Measurements from ENCODE around the gene ARHGAP24. TPM values are rescaled to one million over a fixed set of nuclear protein-coding genes. Genes with fewer than 3 reads are reported as not detected.
"Not testable (repeated sequence)": the region's sequence is repeated elsewhere in the genome, so short reads cannot be mapped to it uniquely, and the experiment has no call there.

Gene ARHGAP24
- total RNA-seq, 2 experiments from 2014 or later, result not detected

GRCh38 chr4:86013621-86014020 lies 538.7 kb downstream of the ARHGAP24 start:
- no peaks in the 10 kb centered on the region for H3K27me3 Mint-ChIP-seq
- no peaks in the 10 kb centered on the region for H3K36me3 Mint-ChIP-seq (ENCODE audit: low read depth)
- DNase-seq, result no peak
- H3K27ac Mint-ChIP-seq, result no peak overlapping the region
- no peaks in the 10 kb centered on the region for H3K9me3 Mint-ChIP-seq
- no peaks in the 10 kb centered on the region for H3K4me1 Mint-ChIP-seq
- CTCF ChIA-PET, result no interaction called here
- POLR2A ChIA-PET, result no interaction called here
- H3K4me3 Mint-ChIP-seq, result no peak overlapping the region

- DNase-seq, result no peak
- no peaks in the 10 kb centered on the region for H3K36me3 Mint-ChIP-seq (ENCODE audit: low read depth)
- H3K27me3 Mint-ChIP-seq, result no peaks in the 10 kb centered on the region
- no peak overlapping the region for H3K4me3 Mint-ChIP-seq
- no peaks in the 10 kb centered on the region for H3K9me3 Mint-ChIP-seq
- no peak overlapping the region for H3K27ac Mint-ChIP-seq
- ChIA-PET POLR2A (no interaction called here), CTCF (no interaction called here)
- no peaks in the 10 kb centered on the region for H3K4me1 Mint-ChIP-seq
Measured at GRCh38 chr4:86014599-86014998, 539.6 kb downstream of the ARHGAP24 start.

- Mint-ChIP-seq H3K9me3 (no peaks in the 10 kb centered on the region), H3K27me3 (no peaks in the 10 kb centered on the region), H3K4me1 (no peaks in the 10 kb centered on the region), H3K27ac (no peak overlapping the region), H3K36me3 (ENCODE audit: low read depth) (no peaks in the 10 kb centered on the region), H3K4me3 (no peak overlapping the region)
- no peak for DNase-seq
- ChIA-PET CTCF (no interaction called here), POLR2A (no interaction called here)
Measured at GRCh38 chr4:86015412-86016350, 540.7 kb downstream of the ARHGAP24 start.

DNA sequence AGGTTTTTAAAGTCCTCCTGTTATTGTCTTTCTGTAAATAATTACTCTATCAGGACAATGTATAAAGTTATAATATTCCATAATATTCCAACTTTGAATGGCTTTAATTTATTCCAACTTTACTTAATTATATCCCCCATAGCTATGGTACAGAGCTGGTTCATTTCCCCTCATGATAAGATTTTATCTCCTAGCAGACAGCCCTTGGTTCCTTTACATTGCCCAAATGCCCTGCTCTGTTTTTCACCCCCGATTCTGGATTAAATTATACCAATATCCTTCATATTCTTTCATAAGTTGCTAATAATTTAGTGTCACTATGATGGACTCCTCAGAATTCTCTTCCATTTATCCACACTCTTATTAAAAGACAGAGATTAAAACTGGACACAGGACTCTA lies 544.4 kb downstream of the ARHGAP24 start:
- Mint-ChIP-seq H3K9me3 (no peaks in the 10 kb centered on the region), H3K27ac (no peak overlapping the region), H3K36me3 (ENCODE audit: low read depth) (no peaks in the 10 kb centered on the region), H3K4me3 (no peak overlapping the region), H3K27me3 (no peaks in the 10 kb centered on the region), H3K4me1 (no peaks in the 10 kb centered on the region)
- POLR2A ChIA-PET, result no interaction called here
- CTCF ChIA-PET, result no interaction called here
- no peak for DNase-seq

DNA sequence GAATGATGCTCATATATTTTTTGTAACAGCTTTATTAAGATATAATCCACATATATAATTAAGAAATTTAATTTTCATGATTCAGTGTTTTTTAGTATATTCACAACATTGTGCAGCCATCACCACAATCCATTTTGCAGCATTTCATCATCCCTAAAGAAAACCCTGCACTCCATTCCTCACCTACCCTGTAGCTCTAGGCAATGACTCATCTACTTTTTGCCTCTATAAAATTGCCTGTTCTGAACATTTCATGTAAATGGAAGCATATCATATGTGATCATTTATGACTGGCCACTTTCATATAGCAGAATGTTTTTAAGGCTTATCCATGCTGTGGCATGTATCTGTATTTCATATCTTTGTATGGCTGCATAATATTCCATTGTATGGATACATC lies 545.0 kb downstream of the ARHGAP24 start:
- no peaks in the 10 kb centered on the region for H3K27me3 Mint-ChIP-seq
- no peak overlapping the region for H3K4me3 Mint-ChIP-seq
- POLR2A ChIA-PET, result no interaction called here
- H3K9me3 Mint-ChIP-seq, result no peaks in the 10 kb centered on the region
- no peak for DNase-seq
- H3K4me1 Mint-ChIP-seq, result no peaks in the 10 kb centered on the region
- no peaks in the 10 kb centered on the region for H3K36me3 Mint-ChIP-seq (ENCODE audit: low read depth)
- H3K27ac Mint-ChIP-seq, result no peak overlapping the region
- CTCF ChIA-PET, result no interaction called here

GRCh38 chr4:86021671-86022070 lies 546.7 kb downstream of the ARHGAP24 start:
- H3K27me3 Mint-ChIP-seq, CTCF ChIA-PET: not testable (repeated sequence)

DNA sequence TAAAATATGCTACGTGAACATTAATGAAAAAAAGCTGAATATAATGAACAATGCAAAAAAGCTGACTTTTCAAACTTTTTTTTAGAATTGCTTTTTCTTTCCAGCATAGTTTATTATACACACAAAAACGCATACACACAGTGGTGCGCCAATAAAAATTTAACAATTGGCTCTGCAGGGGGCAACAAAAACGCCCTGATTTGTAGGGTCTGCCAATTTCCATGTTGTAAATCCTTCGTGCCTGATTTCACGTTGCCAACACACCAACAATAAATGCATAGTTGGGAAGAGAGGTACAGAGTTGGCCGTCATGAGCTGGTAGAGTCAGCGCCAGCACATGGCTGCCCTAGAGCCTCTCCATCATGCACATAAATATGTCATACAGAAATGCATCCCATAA lies 551.8 kb downstream of the ARHGAP24 start:
- Mint-ChIP-seq H3K4me3 (no peak overlapping the region), H3K9me3 (no peaks in the 10 kb centered on the region), H3K36me3 (ENCODE audit: low read depth) (no peaks in the 10 kb centered on the region), H3K27me3 (peaks cover 2% of the 10 kb centered on the region), H3K4me1 (no peaks in the 10 kb centered on the region), H3K27ac (no peak overlapping the region)
- ChIA-PET CTCF (no interaction called here), POLR2A (no interaction called here)
- no peak for DNase-seq

More at GRCh38 chr4:86021671-86022070, 546.7 kb downstream of the ARHGAP24 start:
- POLR2A ChIA-PET; DNase-seq; H3K4me3 Mint-ChIP-seq; H3K27ac Mint-ChIP-seq; H3K9me3 Mint-ChIP-seq; H3K36me3 Mint-ChIP-seq (ENCODE audit: low read depth); H3K4me1 Mint-ChIP-seq: not testable (repeated sequence)

DNA sequence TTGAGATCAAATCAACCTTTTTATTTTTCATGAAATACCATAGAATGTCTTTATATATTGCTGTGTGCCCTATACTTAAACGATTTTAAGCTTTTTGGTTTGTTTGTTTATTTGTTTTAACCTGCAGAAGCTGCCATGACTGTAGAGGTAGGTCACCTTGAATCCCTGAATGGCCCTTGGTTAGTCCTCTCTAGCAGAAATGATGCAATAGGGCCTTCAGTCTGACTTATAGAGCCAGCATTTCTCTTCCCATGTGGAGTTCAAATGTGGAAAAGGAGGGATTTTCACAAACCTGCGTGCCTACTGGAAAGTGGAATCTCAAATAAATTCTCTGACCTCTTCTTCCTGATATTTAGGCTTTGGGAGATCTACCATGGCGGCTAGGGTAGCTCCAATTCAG lies 557.0 kb downstream of the ARHGAP24 start:
- H3K27ac Mint-ChIP-seq, result no peak overlapping the region
- POLR2A ChIA-PET, result no interaction called here
- H3K9me3 Mint-ChIP-seq, result no peaks in the 10 kb centered on the region
- H3K4me3 Mint-ChIP-seq, result no peak overlapping the region
- peaks cover 2% of the 10 kb centered on the region for H3K27me3 Mint-ChIP-seq
- CTCF ChIA-PET, result no interaction called here
- H3K4me1 Mint-ChIP-seq, result no peaks in the 10 kb centered on the region
- H3K36me3 Mint-ChIP-seq (ENCODE audit: low read depth), result no peaks in the 10 kb centered on the region
- no peak for DNase-seq

DNA sequence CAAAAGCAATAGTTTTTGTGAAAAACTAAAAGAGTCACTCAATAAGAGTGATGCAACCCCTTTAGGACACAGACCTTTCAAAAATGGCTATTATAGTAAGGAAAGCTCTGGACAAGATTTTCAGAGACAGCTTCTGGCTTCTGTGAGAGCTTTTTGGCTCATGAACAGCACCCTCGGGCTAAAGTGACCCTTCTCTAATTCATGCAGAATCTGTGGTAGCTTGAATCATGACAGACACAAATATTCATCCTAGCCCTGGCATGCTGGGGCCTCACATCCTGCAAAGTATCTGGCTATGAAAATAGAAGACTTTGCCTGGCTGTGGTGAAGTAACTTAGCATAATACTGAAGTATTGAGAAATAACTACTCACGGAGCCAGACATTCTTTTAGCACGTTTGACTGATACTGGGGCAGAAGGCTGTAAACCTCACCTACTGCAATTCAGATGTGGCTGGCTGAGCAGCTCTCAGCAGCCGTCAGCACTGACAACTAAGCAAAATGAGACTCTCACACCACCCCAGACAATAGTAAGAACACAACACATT lies 557.6 kb downstream of the ARHGAP24 start:
- Mint-ChIP-seq H3K36me3 (ENCODE audit: low read depth) (no peaks in the 10 kb centered on the region), H3K4me1 (no peaks in the 10 kb centered on the region), H3K4me3 (no peak overlapping the region), H3K27ac (no peak overlapping the region), H3K27me3 (peaks cover 2% of the 10 kb centered on the region), H3K9me3 (no peaks in the 10 kb centered on the region)
- ChIA-PET POLR2A (no interaction called here), CTCF (no interaction called here)
- no peak for DNase-seq

DNA sequence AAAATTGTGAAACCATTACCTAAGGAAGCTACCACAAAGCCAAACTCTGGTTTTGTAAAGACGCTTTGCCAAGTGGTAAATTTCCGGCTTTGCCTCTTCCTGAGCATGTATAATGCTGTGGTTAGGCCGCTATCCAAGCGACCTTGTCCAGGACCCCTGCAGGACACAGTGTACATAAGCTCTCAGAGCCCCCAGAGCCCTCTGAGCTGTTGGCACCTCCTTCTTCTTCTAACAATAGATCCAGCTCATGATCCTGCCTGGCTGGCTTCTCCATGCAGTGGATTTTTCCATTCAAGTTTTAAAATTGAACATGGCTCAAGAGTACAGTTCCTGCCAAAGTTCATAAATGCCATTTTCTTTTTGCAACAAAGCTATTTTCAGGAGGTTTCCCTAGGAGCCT lies 558.2 kb downstream of the ARHGAP24 start:
- no peak overlapping the region for H3K27ac Mint-ChIP-seq
- CTCF ChIA-PET, result no interaction called here
- POLR2A ChIA-PET, result no interaction called here
- peaks cover 2% of the 10 kb centered on the region for H3K27me3 Mint-ChIP-seq
- no peaks in the 10 kb centered on the region for H3K36me3 Mint-ChIP-seq (ENCODE audit: low read depth)
- no peak overlapping the region for H3K4me3 Mint-ChIP-seq
- DNase-seq, result no peak
- H3K9me3 Mint-ChIP-seq, result no peaks in the 10 kb centered on the region
- H3K4me1 Mint-ChIP-seq, result no peaks in the 10 kb centered on the region

DNA sequence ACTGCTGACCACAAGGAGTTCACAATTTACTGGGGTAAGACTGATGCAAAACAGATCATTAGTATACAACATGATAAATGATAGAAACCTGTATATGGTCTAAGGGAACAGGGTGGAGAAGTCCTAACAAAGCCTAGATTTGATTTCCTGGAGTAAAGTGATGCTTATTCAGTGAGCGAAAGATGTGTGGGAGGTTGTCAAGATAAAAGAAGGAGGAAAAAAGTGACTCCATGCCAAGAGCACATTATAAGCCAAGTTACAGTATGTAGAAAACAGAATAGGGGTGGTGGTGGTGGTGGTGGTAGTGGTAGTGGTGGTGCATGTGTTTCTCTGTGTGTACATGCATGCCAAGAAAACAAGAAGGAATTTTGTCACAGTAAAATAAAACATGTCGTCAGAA lies 559.7 kb downstream of the ARHGAP24 start:
- Mint-ChIP-seq H3K4me1 (no peaks in the 10 kb centered on the region), H3K9me3 (no peaks in the 10 kb centered on the region), H3K27ac (no peak overlapping the region), H3K4me3 (no peak overlapping the region), H3K27me3 (peaks cover 2% of the 10 kb centered on the region), H3K36me3 (ENCODE audit: low read depth) (no peaks in the 10 kb centered on the region)
- ChIA-PET POLR2A (no interaction called here), CTCF (no interaction called here)
- DNase-seq, result no peak

DNA sequence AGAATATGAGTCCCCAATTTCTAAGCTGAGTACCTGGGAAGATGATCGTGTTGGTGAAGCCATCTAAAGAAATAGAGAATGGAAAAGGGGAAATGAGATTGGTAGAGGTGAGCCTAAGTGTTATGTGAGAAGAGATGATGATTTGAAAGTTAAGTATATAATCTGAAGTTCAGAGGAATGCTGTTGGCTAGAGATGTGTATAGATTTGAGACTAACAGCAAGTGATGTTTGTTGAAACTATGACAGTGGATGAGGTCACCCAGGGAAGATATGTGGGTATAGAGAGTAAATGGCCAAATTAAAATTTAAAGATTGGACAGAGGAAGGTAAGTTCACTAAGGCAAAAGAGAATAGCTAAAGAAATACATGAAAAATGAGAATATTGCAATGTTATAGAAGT lies 560.7 kb downstream of the ARHGAP24 start:
- DNase-seq, result no peak
- ChIA-PET CTCF (no interaction called here), POLR2A (no interaction called here)
- Mint-ChIP-seq H3K27ac (no peak overlapping the region), H3K9me3 (no peaks in the 10 kb centered on the region), H3K27me3 (no peaks in the 10 kb centered on the region), H3K36me3 (ENCODE audit: low read depth) (no peaks in the 10 kb centered on the region), H3K4me1 (no peaks in the 10 kb centered on the region), H3K4me3 (no peak overlapping the region)

GRCh38 chr4:86036736-86037135 lies 561.8 kb downstream of the ARHGAP24 start:
- no peak overlapping the region for H3K4me3 Mint-ChIP-seq
- no peak for DNase-seq
- H3K36me3 Mint-ChIP-seq (ENCODE audit: low read depth), result no peaks in the 10 kb centered on the region
- H3K27ac Mint-ChIP-seq, result no peak overlapping the region
- CTCF ChIA-PET, result no interaction called here
- POLR2A ChIA-PET, result no interaction called here
- no peaks in the 10 kb centered on the region for H3K9me3 Mint-ChIP-seq
- H3K4me1 Mint-ChIP-seq, result no peaks in the 10 kb centered on the region
- no peaks in the 10 kb centered on the region for H3K27me3 Mint-ChIP-seq

GRCh38 chr4:86038037-86038436 lies 563.1 kb downstream of the ARHGAP24 start:
- CTCF ChIA-PET, result no interaction called here
- H3K36me3 Mint-ChIP-seq (ENCODE audit: low read depth), result no peaks in the 10 kb centered on the region
- DNase-seq, result no peak
- H3K27me3 Mint-ChIP-seq, result no peaks in the 10 kb centered on the region
- H3K27ac Mint-ChIP-seq, result no peak overlapping the region
- H3K9me3 Mint-ChIP-seq, result no peaks in the 10 kb centered on the region
- POLR2A ChIA-PET, result no interaction called here
- H3K4me1 Mint-ChIP-seq, result no peaks in the 10 kb centered on the region
- no peak overlapping the region for H3K4me3 Mint-ChIP-seq
